Esophagus squamous epithelium (tissue), 5 donors: ENCODE measurements around the gene KRT31. TPM values are rescaled to one million over a fixed set of nuclear protein-coding genes. Genes with fewer than 3 reads are reported as not detected.
"Not testable (repeated sequence)": the region's sequence is repeated elsewhere in the genome, so short reads cannot be mapped to it uniquely, and the experiment has no call there.

Experiments
- DNase-seq: peaks from one replicate; lab custom pipeline; 2025; lab: John Stamatoyannopoulos, UW
- H3K27ac ChIP-seq, 4 donors: fragments of 200-600 bp; sonication (generic); one replicate each; pipeline ENCODE4 v1.5.1; 2016 to 2019; ENCODE audit warnings: mild to moderate bottlenecking in 1 of 4
- H3K27me3 ChIP-seq, 4 donors: fragments of 200-600 bp; sonication (generic); 1 replicate in 3 of 4; 2 replicates in 1 of 4; pipeline versions ENCODE4 v1.5.1 to v1.6.0; 2017 to 2021; ENCODE audit warnings: antibody characterized with exemption in 1 of 4
- H3K36me3 ChIP-seq, 3 donors: fragments of 200-600 bp; sonication (generic); one replicate each; pipeline ENCODE4 v1.5.1; 2016 to 2019
- H3K4me1 ChIP-seq, 3 donors: fragments of 200-600 bp; sonication (generic); one replicate each; pipeline ENCODE4 v1.5.1; 2017 to 2019
- H3K4me3 ChIP-seq, 4 donors: fragments of 200-600 bp; sonication (generic); 1 replicate in 3 of 4; 2 replicates in 1 of 4; pipeline ENCODE4 v1.5.1; 2016 to 2019; ENCODE audit warnings: mild to moderate bottlenecking in 2 of 4, moderate library complexity in 1 of 4
- H3K9me3 ChIP-seq, 3 donors: fragments of 200-600 bp; sonication (generic); one replicate each; pipeline ENCODE4 v1.5.1; 2016 to 2019
- CTCF ChIP-seq, 6 experiments: fragments of 450-650 bp in 4 of 6; fragments of 200-600 bp in 2 of 6; sonication (generic) in 2 of 6; IDR thresholded peaks; one replicate each; pipeline ENCODE4 v1.5.1; 2016 to 2019; ENCODE audit warnings: antibody characterized with exemption in 6 of 6, mild to moderate bottlenecking in 4 of 6, moderate library complexity in 4 of 6
- POLR2A ChIP-seq, 4 donors: fragments of 450-650 bp; IDR thresholded peaks; one replicate each; pipeline ENCODE4 v1.6.1; 2017; ENCODE audit warnings: antibody characterized with exemption in 4 of 4, mild to moderate bottlenecking in 4 of 4, moderate library complexity in 3 of 4
- WGBS, 2 donors: methylation state at CpG; one replicate each; pipeline ENCODE4 v1.1.5; 2018; 5-methylcytosine and 5-hydroxymethylcytosine counted together
- intact Hi-C: fragments of 100-400 bp; cut with DNase I; formaldehyde crosslinking; loops from one replicate; pipeline ENCODE4 v1.15.0; 2022
- total RNA-seq, 4 donors: library from RNA; depleted of rRNA; stranded (reverse); fragments of >200 nt; gene quantifications; one replicate each; pipeline ENCODE4 v1.1.0, GENCODE V29; 2016
- donor health status: DM: yes; HTN: yes; CAD: no.

KRT31 gene
- total RNA-seq, 4 donors from 2014 or later: 0.79 to 2.5 (median 1.5) TPM; not detected in 1

DNA sequence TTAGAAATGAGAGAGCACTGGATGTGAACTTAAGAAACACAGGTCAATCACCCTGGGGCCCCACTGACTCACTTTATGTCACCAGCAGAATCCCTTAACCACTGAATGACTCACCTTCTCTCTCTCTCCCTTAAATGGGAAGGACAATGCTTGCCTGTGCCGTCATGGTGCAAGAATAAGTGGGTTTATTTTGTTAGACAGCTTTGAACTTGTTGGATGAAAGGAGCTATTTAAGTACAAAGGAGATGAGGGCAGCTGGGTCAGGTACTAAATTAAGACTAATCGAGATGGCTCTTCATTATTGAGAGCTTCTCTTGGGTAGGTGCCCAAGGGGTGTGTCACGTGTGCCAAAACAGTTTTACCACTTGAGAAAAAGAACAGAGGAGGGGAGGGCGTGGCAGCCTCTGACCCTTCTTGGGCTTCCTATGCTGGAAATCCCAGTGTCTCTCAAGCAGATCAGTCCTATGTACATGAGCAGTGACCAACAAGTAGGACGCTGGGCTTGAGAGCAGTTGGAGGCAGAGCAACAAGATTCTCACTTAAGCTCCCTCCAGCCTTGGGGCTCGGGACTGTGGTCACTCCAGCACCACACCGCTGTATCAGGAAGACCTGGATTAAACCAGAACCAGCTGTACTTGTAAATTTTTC, 6.7 kb upstream of the KRT31 start:
- H3K9me3 ChIP-seq: no peaks in the 10 kb centered on the region
- H3K4me3 ChIP-seq: no peak overlapping the region
- TF ChIP-seq CTCF (IDR thresholded peaks at IDR 0.05): no peak
- TF ChIP-seq POLR2A (IDR thresholded peaks at IDR 0.05): no peak
- peaks cover 28 to 52% (median 33%) of the 10 kb centered on the region in 3 donors for H3K4me1 ChIP-seq
- H3K36me3 ChIP-seq: no peaks in the 10 kb centered on the region
- intact Hi-C loops: no loop called here
- peak overlapping the region; percentile 64 to 85 (median 76) for H3K27ac ChIP-seq
- no peaks in the 10 kb centered on the region for H3K27me3 ChIP-seq
- no peak for DNase-seq
- WGBS, 2 donors: 23 to 37% methylated on average over 7 of the region's 7 CpGs

DNA sequence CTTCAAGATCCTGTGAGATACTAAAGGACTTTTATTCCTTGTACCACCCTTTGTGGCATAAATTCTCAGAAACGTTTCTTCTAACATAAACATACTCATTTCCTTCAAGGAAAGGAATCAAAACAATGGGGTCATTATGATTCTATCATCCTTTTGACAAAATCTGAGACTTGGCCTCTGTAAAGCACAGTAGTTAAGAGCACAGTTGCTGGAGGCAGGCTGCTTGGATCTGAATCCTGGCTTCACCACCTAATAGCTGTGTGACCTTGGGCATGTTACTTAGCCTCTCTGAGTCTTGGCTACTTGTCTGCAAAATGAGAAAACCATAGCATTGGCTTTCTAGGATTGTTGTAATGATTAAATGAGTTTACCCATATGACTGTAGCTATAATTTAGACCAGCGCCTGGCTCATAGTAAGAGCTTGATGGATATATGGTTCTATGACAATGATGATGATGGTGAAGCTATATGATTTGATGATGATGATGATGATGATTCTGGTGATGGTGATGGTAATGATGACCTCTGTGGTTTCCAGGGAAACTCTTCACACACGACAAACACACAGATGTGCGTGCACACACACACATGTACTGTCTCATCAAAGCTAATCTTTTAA, 6.1 kb upstream of the KRT31 start:
- H3K27me3 ChIP-seq: no peaks in the 10 kb centered on the region
- WGBS, 2 donors: 40 to 48% methylated on average over 4 of the region's 4 CpGs
- peak overlapping the region in 3 of 4 donors; percentile 41 to 85 (median 71) for H3K27ac ChIP-seq
- intact Hi-C loops: no loop called here
- DNase-seq: no peak
- H3K4me1 ChIP-seq: peaks cover 28 to 52% (median 33%) of the 10 kb centered on the region in 3 donors
- H3K36me3 ChIP-seq: no peaks in the 10 kb centered on the region
- no peak for TF ChIP-seq CTCF (IDR thresholded peaks at IDR 0.05)
- no peak for TF ChIP-seq POLR2A (IDR thresholded peaks at IDR 0.05)
- H3K9me3 ChIP-seq: no peaks in the 10 kb centered on the region
- H3K4me3 ChIP-seq: no peak overlapping the region

GRCh38 chr17:41402161-41402560, 4.8 kb upstream of the KRT31 start:
- peak overlapping the region; percentile 5 to 85 (median 46) for H3K27ac ChIP-seq
- WGBS, 2 donors: 39 to 42% methylated on average over 5 of the region's 5 CpGs

GRCh38 chr17:41396340-41396739, 1.1 kb downstream of the KRT31 start:
- intact Hi-C loops: no loop called here
- Histone ChIP-seq H3K27ac (peak overlapping the region in 1 of 4 donors; percentile 79), H3K27me3 (no peaks in the 10 kb centered on the region), H3K4me3 (no peak overlapping the region), H3K36me3 (no peaks in the 10 kb centered on the region), H3K9me3 (no peaks in the 10 kb centered on the region), H3K4me1 (peaks cover 3 to 41% (median 15%) of the 10 kb centered on the region in 3 donors)
- no peak for TF ChIP-seq CTCF (IDR thresholded peaks at IDR 0.05)
- TF ChIP-seq POLR2A (IDR thresholded peaks at IDR 0.05): no peak
- DNase-seq: no peak
- WGBS, 2 donors: 87 to 89% methylated on average over 7 of the region's 7 CpGs

More at GRCh38 chr17:41402161-41402560, 4.8 kb upstream of the KRT31 start:
- Histone ChIP-seq H3K36me3 (no peaks in the 10 kb centered on the region), H3K4me1 (peaks cover 28 to 52% (median 33%) of the 10 kb centered on the region in 3 donors), H3K4me3 (no peak overlapping the region), H3K9me3 (no peaks in the 10 kb centered on the region), H3K27me3 (no peaks in the 10 kb centered on the region)
- DNase-seq: no peak
- no peak for TF ChIP-seq CTCF (IDR thresholded peaks at IDR 0.05)
- TF ChIP-seq POLR2A (IDR thresholded peaks at IDR 0.05): no peak
- intact Hi-C loops: no loop called here

DNA sequence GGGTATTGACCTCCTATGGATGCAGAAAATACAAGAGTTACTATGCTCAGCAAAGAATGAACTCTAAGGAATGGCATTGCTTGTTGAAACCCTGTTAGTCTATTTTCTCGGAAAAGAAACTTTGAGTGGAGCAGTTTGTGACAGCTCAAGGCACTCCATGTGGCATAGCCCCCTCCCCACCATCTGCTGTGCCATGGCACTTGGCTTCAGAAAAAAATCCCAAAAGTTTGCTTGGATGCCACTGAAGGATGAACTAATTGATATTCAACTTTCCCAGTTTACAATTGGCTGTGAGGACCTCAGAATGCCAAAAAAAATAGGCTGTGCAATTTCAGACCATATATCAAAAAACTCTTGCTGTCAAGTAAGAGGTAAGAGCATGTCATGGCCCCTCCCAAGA, 1.8 kb downstream of the KRT31 start:
- TF ChIP-seq CTCF (IDR thresholded peaks at IDR 0.05) (no peak), POLR2A (IDR thresholded peaks at IDR 0.05) (no peak)
- Histone ChIP-seq H3K36me3 (no peaks in the 10 kb centered on the region), H3K27ac (peak overlapping the region; percentile 63 to 79 (median 72)), H3K4me1 (peaks cover 3 to 41% (median 15%) of the 10 kb centered on the region in 3 donors), H3K9me3 (no peaks in the 10 kb centered on the region), H3K4me3 (no peak overlapping the region), H3K27me3 (no peaks in the 10 kb centered on the region)
- 92% methylated on average over 1 of the region's 1 CpG; no CpG with 5 or more reads in 1 of the 2 donors for WGBS, 2 donors
- intact Hi-C loops: no loop called here
- no peak for DNase-seq

DNA sequence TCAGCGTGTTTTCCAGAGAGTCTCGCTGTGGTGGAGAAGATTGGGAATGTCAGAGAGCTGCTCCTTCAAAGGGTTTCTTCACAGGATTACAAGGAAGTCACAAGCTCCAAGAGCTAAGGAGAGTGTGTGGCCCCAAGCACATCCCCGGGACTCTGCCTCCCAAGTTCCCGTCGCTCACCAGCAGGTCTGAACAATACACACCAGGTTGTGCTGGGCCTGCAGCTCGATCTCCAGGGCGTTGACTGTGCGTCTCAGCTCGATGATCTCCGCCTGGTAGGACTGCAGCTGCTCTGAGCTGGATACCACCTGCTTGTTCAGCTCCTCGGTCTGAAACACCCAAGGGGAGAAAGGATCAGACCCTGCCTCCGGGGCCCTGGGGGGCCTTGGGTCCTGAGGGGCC, 2.4 kb downstream of the KRT31 start:
- WGBS, 2 donors: no CpG with 5 or more reads among the region's 12 CpGs
- Histone ChIP-seq H3K4me1 (peaks cover 3 to 41% (median 15%) of the 10 kb centered on the region in 3 donors), H3K27ac (peak overlapping the region; percentile 63 to 79 (median 72))
- DNase-seq, H3K27me3 ChIP-seq, intact Hi-C loops, H3K36me3 ChIP-seq, H3K4me3 ChIP-seq, H3K9me3 ChIP-seq: not testable (repeated sequence)
